Stimulated activated CD8-positive, alpha-beta memory T cell treated with anti-CD3 and anti-CD28 coated beads, Interleukin-15, amount 100 ng/mL, for 24 hours (primary cell): Measurements from ENCODE around the gene CBARP.
A peak's percentile ranks its signal among the peaks of the same experiment; 100 is the strongest.
"Not testable (repeated sequence)": the region's sequence is repeated elsewhere in the genome, so short reads cannot be mapped to it uniquely, and the experiment has no call there.

Experiments
- DNase-seq: peaks from one replicate; pipeline ENCODE4 v3.0.0-alpha.2; 2020; ENCODE audit warnings: low read depth

CBARP gene

DNA sequence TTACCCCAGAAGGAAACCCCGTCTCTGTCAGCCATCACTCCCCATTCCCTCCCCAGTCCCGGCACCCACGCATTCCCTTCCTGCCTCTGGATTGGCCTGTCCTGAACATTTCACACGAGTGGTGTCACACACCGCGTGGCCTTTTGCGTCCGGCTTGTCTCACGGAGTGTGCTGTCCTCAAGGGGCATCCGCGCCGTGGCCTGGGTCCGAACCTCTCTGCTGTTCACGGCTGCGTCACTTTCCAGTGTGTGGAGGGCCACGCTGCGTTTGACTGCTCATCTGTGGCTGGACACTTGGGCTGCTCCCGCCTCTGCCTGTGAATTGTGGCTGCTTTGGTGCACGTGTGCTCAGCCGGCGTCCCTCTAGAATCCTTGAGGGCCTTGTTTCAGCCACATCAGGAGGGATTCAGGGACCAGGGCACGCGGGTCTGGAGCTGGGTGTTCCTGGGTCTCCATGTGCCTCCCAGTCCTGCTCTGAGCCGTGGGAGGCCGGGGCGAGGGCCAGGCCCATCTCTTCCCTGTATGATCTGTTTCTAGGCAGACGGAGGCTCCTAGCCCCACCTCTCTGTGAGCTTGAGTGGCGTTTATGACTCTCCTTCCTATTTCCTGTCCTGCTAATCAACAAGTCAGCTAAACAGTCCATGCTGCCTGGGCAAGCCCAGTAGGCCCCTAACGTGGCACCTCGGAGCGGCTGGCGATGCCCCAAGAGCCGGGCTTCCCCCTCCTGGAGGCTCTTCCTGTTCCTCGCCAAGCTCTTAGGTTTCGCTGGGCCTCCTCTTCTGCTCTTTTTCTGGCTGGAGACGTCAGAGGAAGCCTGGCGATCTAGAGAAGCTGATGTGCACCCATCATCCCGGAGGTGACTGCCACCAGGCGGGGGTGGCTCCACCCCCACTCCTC is 24.2 kb downstream of the CBARP start:
- DNase-seq, result no peak

- DNase-seq, result no peak
Observed at GRCh38 chr19:1211494-1212234, 26.1 kb downstream of the CBARP start.

DNA sequence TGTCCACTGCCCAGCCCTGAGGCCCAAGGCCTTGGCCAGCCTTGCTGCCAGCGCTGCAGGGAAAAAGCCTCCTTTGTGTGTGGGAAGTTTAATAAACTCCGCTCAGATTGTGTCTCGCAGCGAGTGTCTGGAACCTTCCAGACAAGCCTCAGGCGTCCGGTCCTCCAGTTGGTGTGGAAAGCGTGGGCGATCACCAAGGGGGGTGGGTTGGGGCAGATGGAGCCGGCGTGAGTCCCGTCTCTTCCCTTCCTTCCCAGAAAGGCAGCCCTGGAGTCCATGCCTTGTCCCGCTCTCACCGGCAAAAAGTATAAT is 27.6 kb downstream of the CBARP start:
- no peak for DNase-seq

- not testable (repeated sequence) for DNase-seq
Observed at GRCh38 chr19:1208830-1209229, 29.0 kb downstream of the CBARP start.

GRCh38 chr19:1206864-1207450 is 30.8 kb downstream of the CBARP start:
- DNase-seq, result no peak

DNA sequence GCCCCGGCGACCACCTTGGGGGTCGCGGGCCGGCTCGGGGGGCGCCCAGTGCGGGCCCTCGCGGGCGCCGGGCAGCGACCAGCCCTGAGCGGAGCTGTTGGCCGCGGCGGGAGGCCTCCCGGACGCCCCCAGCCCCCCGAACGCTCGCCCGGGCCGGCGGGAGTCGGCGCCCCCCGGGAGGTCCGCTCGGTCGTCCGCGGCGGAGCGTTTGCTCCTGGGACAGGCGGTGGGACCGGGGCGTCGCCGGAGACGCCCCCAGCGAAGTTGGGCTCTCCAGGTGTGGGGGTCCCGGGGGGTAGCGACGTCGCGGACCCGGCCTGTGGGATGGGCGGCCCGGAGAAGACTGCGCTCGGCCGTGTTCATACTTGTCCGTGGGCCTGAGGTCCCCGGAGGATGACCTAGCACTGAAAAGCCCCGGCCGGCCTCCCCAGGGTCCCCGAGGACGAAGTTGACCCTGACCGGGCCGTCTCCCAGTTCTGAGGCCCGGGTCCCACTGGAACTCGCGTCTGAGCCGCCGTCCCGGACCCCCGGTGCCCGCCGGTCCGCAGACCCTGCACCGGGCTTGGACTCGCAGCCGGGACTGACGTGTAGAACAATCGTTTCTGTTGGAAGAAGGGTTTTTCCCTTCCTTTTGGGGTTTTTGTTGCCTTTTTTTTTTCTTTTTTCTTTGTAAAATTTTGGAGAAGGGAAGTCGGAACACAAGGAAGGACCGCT is 31.5 kb downstream of the CBARP start:
- no peak for DNase-seq

- peak; percentile 99 for DNase-seq
Observed at GRCh38 chr19:1205114-1206099, 32.4 kb downstream of the CBARP start, which contains the start of gene STK11. Gene STK11, plus strand, starts transcription at chr19:1205778. Its CDS starts 1,136 bp downstream, at chr19:1206914.

DNA sequence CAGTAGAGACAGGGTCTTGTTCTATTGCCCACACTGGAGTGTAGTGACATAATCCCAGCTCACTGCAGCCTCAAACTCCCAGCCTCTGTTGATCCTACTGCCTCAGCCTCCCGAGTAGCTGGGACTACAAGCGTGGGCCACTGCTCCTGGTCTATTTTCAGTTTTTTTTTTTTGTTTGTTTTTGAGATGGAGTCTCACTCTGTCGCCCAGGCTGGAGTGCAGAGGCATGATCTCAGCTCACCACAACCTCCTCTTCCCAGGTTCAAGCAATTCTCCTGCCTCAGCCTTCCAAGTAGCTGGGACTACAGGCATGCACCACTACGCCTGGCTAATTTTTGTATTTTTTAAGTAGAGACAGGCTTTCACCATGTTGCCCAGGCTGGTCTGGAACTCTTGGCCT is 37.2 kb downstream of the CBARP start:
- DNase-seq, result not testable (repeated sequence)

- no peak for DNase-seq
Observed at GRCh38 chr19:1199531-1199930, 38.3 kb downstream of the CBARP start.

GRCh38 chr19:1189419-1189818 is 48.4 kb downstream of the CBARP start:
- DNase-seq, result no peak

DNA sequence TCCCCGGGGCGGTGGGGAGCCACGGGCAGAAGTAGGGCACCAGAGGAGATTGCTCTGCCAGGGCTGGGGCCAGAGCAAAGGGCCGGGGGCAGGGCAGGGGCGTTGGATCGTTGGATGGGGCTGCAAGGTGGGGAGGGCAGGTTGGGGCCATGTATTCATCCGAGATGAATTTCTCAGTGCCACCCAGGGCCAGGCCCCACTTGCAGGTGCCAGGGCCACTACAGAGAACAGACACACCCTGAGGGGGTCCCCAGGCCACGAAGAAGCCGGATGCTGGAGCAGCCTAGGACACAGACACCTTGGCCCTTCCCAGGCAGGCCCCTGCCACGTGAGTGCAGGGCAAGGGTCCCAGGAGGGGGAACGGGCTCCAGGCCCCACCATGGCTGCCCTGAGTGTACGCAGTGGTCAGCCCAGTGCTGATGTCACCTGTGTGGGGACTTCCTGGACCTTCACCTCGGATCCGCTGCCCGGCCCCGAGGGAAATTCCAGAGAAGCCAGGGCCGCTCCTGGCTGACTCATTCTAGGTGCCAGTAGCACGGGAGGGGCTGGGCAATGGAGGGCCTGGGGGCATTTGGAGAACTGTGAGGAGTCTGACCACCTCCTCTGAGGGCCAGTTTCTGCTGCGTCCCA is 54.1 kb downstream of the CBARP start:
- no peak for DNase-seq

DNA sequence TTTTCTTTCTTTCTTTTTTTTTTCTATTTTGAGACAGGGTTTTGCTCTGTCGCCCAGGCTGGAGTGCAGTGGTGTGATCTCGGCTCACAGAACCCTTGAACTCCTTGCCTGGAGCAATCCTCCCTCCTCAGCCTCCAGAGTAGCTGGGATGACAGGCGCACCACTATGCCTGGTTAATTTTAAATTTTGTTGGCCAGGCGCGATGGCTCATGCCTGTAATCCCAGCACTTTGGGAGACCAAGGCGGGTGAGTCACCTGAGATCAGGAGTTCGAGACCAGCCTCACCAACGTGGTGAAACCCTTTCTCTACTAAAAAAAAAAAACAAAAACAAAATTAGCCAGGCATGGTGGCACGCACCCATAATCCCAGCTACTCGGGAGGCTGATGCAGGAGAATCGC is 55.1 kb downstream of the CBARP start:
- no peak for DNase-seq

DNA sequence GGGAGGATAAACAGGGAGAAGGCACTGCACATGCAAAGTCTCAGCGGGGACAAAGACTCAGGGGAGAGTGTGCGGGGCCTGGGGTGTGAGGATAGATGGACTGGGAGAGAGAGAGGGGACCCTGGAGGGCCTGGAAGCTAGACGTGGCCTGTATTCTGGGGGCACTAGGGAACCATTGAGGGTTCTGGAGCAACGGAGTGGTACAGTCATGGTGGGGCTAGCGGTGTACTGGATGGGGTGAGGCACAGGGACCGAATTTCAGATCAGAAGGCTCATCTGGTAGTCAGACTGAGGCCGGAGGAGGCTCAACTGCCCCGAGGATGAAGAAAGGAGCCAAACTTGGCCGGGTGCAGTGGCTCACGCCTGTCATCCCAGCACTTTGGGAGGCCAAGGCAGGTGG is 55.7 kb downstream of the CBARP start:
- DNase-seq, result no peak

- DNase-seq, result no peak
Observed at GRCh38 chr19:1181606-1182005, 56.2 kb downstream of the CBARP start.
